NCI-H1105 (cell line): ENCODE measurements around the gene PFDN5.
"Not testable (repeated sequence)": the region's sequence is repeated elsewhere in the genome, so short reads cannot be mapped to it uniquely, and the experiment has no call there.

Experiments used
- DNase-seq: peaks from one replicate; lab custom pipeline; 2025; lab: John Stamatoyannopoulos, UW

The PFDN5 gene

GRCh38 chr12:53328043-53328435, 32.7 kb downstream of the PFDN5 start:
- no peak for DNase-seq

- DNase-seq, result no peak
Measured at GRCh38 chr12:53330671-53331070, 35.3 kb downstream of the PFDN5 start.

- not testable (repeated sequence) for DNase-seq
Measured at GRCh38 chr12:53332339-53332738, 37.0 kb downstream of the PFDN5 start.

- no peak for DNase-seq
Measured at GRCh38 chr12:53332744-53333143, 37.4 kb downstream of the PFDN5 start.

GRCh38 chr12:53333289-53333688, 37.9 kb downstream of the PFDN5 start:
- DNase-seq, result no peak

GRCh38 chr12:53333845-53334244, 38.5 kb downstream of the PFDN5 start:
- no peak for DNase-seq

GRCh38 chr12:53334822-53335221, 39.5 kb downstream of the PFDN5 start:
- no peak for DNase-seq

GRCh38 chr12:53336181-53336681, 40.9 kb downstream of the PFDN5 start, which contains the start of gene SP7:
Gene SP7, minus strand, starts transcription at chr12:53336354. Its CDS starts 708 bp downstream, at chr12:53335646.
- DNase-seq, result no peak

GRCh38 chr12:53338017-53338416, 42.7 kb downstream of the PFDN5 start:
- no peak for DNase-seq

- no peak for DNase-seq
Measured at GRCh38 chr12:53338916-53339315, 43.6 kb downstream of the PFDN5 start.

- no peak for DNase-seq
Measured at GRCh38 chr12:53340398-53340797, 45.1 kb downstream of the PFDN5 start.

- DNase-seq, result no peak
Measured at GRCh38 chr12:53343449-53343848, 48.1 kb downstream of the PFDN5 start.

GRCh38 chr12:53343969-53344368, 48.6 kb downstream of the PFDN5 start:
- no peak for DNase-seq

GRCh38 chr12:53344487-53344823, 49.1 kb downstream of the PFDN5 start:
- no peak for DNase-seq

- peak; percentile 26 for DNase-seq
Measured at GRCh38 chr12:53344824-53345485, 49.6 kb downstream of the PFDN5 start.

- DNase-seq, result no peak
Measured at GRCh38 chr12:53345486-53346188, 50.3 kb downstream of the PFDN5 start.

- no peak for DNase-seq
Measured at GRCh38 chr12:53346491-53346890, 51.1 kb downstream of the PFDN5 start.

- DNase-seq, result no peak
Measured at GRCh38 chr12:53347905-53348304, 52.6 kb downstream of the PFDN5 start.
